GM12865 (cell line): ENCODE results near the gene AGAP3.

Source experiments
- DNase-seq: peaks from one replicate; pipeline ENCODE4 v3.0.0; 2010; ENCODE audit warnings: low read depth
- H3K4me3 ChIP-seq: 2 replicates; pipeline ENCODE4 v1.5.1; 2011; ENCODE audit warnings: mild to moderate bottlenecking, low read depth, low read length, control low read depth
- TF ChIP-seq, protein P1 (sequence below): IDR thresholded peaks from 2 replicates; pipeline ENCODE4 v1.5.1; 2011; ENCODE audit warnings: low read length, control low read depth, low read depth, inconsistent platforms; ENCODE audit not compliant: insufficient read depth; ENCODE audit errors: missing control alignments

The AGAP3 gene

DNA sequence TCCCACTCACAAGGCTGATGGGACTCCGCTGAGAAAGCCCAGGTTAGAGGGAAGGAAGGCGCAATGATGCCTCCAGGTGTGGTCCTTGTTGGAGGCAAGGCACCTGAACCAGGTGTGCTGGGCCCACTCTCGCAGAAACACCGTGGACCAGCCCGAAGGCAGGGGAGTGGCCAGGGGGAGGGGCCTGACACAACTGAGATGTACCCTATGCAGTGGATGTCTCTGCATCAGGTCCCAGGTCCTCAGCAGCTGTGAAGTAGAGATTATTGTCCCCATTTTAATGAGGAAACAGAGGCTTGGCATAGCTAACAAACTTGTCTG lies 49.2 kb downstream of the AGAP3 start:
- TF ChIP-seq, protein P1, sequence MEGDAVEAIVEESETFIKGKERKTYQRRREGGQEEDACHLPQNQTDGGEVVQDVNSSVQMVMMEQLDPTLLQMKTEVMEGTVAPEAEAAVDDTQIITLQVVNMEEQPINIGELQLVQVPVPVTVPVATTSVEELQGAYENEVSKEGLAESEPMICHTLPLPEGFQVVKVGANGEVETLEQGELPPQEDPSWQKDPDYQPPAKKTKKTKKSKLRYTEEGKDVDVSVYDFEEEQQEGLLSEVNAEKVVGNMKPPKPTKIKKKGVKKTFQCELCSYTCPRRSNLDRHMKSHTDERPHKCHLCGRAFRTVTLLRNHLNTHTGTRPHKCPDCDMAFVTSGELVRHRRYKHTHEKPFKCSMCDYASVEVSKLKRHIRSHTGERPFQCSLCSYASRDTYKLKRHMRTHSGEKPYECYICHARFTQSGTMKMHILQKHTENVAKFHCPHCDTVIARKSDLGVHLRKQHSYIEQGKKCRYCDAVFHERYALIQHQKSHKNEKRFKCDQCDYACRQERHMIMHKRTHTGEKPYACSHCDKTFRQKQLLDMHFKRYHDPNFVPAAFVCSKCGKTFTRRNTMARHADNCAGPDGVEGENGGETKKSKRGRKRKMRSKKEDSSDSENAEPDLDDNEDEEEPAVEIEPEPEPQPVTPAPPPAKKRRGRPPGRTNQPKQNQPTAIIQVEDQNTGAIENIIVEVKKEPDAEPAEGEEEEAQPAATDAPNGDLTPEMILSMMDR: no peak
- H3K4me3 ChIP-seq: no peak overlapping the region
- no peak for DNase-seq

DNA sequence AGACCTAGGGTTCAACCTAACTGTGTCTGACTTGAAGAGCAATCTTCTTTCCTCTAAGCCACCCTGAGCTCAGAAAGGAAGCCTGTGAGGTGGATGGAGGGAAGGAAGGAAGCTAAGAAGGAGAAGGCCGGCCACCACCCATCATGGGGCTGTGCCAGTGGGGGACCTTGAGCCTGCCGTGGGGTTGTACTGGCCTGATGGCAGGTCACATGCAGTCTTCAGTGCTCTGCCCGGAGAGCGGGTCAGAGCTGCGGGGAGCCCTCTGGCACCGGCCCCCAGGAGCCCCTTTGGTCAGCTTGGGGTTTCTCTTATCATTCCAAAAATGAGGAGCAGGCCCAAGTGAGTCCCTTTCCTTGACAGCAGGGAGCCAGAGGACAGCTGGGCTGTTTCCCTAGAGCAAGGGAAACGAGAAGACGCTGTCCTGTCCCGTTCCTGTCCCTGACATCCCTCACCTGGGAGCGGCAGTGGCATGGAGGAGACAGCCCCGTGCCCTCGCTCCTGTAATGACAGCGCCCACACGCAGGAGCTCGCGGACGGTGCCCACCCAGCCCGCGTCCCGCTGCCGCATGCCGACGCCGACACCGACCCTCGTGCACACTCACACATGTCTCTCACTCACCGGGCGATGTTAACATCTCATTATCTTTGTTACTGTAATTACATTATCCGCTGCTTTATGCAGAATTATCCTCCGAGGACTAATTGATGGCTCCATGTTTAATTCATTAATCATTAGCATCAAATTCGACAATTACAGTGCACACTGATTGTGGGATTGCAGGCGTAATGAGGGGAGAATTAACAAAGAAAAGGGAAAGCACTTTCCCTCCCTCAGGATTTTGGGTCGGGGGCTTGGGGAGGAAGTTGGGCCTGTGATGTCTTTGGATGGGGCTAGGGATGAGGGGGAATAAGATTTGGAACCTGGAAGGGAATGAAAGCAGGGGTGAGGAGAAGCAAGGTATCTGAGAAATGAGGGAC lies 49.9 kb downstream of the AGAP3 start:
- H3K4me3 ChIP-seq: no peak overlapping the region
- TF ChIP-seq, protein P1: no peak
- DNase-seq: no peak

DNA sequence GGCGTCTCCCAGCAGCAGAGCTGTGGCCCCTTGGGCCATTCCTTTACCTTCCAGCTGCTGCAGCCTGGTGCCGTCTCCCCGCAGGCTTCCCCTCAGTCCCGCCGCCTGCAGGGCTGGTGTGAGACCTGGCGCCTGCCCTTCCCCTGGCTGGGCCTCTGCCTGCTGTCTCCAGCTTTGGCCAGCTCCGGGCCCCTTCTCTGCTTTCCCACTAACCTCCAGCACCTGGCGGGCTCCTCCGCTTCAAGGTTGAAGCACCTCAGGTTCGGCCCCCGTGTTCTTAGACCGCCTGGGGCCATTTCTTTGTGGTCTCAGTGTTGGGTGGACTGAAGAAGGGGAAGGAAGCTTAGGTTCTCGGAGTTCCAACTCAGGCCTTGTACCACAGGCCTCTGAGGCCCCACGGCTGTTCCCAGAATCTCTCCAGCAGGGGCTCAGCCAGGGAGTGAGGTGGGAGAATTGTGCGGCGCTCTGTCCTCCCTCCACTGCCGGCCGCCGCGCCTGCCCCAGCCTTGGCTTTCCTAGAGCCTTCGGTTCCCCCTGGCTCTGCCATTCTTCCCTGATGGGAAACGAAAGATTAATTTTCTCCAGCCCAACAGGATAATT lies 50.9 kb downstream of the AGAP3 start:
- no peak overlapping the region for H3K4me3 ChIP-seq
- TF ChIP-seq, protein P1: no peak
- DNase-seq: no peak

DNA sequence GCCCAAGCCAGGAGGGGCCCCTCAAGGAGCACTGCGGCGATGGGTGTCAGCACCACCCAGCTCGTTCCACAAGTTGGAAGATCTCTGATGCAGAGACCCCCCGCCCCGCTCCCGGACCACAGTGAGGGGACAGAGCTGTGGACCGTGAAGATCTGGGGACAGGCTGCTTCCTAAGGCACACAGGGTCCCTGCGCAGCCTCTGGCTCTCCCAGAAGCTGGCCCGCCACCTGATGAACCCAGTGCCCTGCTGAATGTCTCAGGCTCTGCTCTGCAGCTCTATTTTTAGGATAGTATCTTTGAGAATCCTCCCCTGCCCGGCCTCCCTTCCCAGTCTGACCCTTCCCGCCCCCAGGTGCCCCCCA lies 51.5 kb downstream of the AGAP3 start:
- TF ChIP-seq, protein P1: no peak
- H3K4me3 ChIP-seq: no peak overlapping the region
- DNase-seq: no peak

DNA sequence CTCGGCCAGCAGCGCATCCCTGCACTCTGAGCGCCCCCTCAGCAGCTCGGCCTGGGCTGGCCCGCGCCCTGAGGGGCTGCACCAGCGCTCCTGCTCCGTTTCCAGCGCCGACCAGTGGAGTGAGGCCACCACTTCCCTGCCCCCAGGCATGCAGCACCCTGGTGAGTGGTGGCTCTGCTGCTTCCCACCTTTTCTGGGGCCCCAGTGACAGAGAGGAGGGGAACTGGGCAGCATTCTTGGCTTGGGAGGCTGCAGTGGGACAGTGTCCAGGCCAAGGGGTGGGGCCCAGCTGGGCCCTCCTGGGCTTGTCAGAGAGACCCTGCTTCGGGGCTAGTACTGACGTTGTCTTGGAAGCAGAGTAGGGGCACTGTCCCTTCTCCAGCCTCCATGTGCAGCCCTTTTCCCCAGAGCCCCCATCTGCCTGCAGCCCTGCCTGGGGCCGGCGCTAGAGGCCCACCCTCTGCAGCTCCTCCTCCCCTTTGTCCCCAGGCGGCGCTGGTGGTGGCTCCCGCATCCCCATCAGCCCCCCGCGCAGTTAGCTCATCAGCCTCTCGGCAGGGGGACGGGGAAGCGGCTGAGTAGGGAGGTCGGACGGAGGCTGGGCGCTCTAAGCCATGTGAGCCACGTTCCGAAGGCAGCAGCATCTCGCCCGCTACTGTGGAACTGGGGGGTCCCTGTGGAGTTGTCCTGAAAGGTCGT lies 52.0 kb downstream of the AGAP3 start:
- H3K4me3 ChIP-seq: no peak overlapping the region
- no peak for DNase-seq

DNA sequence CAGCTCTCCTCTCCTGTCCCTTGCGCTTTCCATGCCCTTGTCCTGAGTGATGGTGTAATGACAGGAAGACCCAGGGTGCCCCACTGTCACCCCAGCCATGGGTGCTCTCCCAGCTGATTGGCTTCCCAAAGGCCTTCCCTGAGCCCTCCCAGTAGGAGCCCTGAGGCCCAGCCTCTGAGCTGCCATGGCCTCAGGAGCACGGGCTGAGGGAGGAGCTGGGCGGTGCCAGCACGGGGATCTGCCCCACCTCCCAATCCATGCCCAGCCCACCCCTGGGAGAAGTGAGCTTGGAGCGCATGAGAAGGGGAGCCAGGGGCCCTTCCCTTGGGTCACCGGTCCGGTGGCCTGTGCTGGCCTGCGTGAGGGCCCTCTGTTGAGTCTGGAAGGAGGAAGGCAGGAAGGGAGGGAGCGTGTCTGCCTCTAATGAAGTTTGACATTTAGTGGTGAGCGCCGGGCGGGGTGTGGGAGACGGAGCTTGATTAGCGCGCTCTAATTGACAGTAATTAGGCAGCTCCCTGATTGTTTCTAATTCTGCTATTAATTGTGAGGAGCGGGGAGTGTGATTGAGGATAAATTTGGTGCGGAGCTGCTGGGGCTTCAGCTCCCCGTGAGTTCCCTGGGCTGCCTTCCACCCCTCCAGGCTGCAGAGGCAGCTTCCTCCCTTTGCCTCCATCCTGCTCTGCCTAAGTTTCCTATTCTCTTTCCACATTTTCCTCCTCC lies 53.0 kb downstream of the AGAP3 start:
- TF ChIP-seq, protein P1: no peak
- no peak overlapping the region for H3K4me3 ChIP-seq
- DNase-seq: no peak

More for the DNA sequence above, 52.0 kb downstream of the AGAP3 start:
- TF ChIP-seq, protein P1: no peak
